Measurements from ENCODE around the gene KIAA1671.

Gene KIAA1671

DNA sequence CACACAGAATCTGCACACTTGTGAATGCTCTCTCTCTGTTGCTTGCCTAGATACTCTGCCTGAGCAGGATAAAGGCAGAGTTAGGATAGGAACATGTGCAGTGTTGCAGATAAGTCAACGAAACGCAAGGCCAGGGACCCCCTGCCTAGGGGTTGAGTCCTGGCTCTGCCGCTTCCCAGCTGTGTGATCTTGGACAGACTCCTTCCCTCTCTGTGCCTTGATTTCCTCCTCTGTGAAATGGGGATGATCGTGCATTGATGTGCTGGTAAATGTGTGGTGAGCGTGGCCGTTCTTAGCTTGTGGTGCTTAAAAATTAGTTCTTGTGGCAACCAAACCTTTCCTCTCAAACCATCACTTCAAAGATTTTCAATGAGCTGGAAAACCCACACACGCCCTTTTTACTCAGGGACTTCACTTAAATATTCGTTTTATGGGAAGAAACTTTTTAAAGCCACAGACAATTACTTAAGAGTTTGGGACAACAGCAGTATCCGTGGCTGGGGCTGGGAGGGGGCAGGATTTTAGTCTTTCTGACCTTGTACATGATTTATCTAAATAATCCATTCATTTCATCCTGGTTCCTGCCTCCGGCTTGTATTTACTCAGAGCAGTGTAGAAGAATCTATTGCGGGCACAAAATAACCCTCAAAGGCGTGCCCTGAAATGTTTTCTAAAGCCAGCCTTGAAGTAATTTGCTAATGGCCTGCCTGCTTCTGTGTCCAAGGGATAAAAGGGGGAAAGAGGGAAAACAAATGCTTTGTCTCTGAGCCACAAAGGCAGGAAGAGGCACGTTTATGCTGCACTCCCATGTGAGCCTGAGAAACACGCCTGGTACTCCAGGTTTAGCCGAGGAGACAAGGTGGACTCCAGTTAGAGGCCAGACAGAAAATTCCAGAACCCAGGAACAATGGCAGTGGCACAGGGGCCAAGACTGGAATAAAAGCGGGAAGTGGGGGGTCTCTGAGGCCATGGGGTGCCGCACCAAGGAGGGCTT, 162.2 kb downstream of the KIAA1671 start:
- Histone ChIP-seq H3K27ac (ENCODE audit: low read depth, low read length) (no peak overlapping the region), H3K79me2 (ENCODE audit: insufficient read depth, low read length) (no peaks in the 10 kb centered on the region), H3K4me2 (ENCODE audit: low read depth, low read length, poor library complexity, severe bottlenecking) (no peak overlapping the region), H3K27me3 (ENCODE audit: low read length) (no peaks in the 10 kb centered on the region), H4K20me1 (ENCODE audit: low read depth, low read length) (no peaks in the 10 kb centered on the region), H2AFZ (ENCODE audit: low read depth, low read length, severe bottlenecking) (no peak overlapping the region), H3K9me2 (replicated peaks; ENCODE audit: insufficient read depth, low read length) (no peaks in the 10 kb centered on the region), H3K4me3 (ENCODE audit: insufficient read depth, low read length, poor library complexity, severe bottlenecking) (no peak overlapping the region), H3K9me3 (ENCODE audit: insufficient read depth, low read length) (no peaks in the 10 kb centered on the region), H3K9ac (ENCODE audit: low read length) (no peak overlapping the region), H3F3A (ENCODE audit: insufficient read depth) (no peaks in the 10 kb centered on the region), H3K36me3 (ENCODE audit: low read length) (no peaks in the 10 kb centered on the region)
- TF ChIP-seq, protein P1, sequence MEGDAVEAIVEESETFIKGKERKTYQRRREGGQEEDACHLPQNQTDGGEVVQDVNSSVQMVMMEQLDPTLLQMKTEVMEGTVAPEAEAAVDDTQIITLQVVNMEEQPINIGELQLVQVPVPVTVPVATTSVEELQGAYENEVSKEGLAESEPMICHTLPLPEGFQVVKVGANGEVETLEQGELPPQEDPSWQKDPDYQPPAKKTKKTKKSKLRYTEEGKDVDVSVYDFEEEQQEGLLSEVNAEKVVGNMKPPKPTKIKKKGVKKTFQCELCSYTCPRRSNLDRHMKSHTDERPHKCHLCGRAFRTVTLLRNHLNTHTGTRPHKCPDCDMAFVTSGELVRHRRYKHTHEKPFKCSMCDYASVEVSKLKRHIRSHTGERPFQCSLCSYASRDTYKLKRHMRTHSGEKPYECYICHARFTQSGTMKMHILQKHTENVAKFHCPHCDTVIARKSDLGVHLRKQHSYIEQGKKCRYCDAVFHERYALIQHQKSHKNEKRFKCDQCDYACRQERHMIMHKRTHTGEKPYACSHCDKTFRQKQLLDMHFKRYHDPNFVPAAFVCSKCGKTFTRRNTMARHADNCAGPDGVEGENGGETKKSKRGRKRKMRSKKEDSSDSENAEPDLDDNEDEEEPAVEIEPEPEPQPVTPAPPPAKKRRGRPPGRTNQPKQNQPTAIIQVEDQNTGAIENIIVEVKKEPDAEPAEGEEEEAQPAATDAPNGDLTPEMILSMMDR (IDR thresholded peaks at IDR 0.05; ENCODE audit: insufficient read depth, low read length, poor library complexity, severe bottlenecking), result no peak
- TF ChIP-seq EZH2phosphoT487 (conservative IDR thresholded peaks at IDR 0.05; ENCODE audit: low read length), result no peak

DNA sequence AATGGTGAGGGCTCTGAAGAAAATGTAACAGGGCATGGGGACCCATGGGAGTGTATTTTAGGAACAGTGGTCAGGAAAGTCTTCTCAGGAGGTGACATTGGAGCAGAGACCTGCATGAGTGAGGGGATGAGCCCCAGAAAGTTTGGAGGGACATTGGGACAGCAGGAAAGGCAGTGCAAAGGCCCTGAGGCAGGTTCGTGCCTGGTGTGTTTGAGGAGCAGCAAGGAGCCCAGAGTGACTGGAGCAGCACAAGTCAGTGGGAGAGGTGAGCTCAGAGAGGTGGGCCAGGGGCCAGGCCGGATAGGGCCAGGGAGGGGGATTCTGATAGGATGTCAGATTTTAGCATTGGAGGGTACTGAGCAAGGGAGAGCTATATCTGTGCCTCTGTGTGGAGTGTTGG, 167.1 kb downstream of the KIAA1671 start:
- no peaks in the 10 kb centered on the region for H3K9me3 ChIP-seq (ENCODE audit: insufficient read depth, low read length)
- no peak overlapping the region for H3K4me2 ChIP-seq (ENCODE audit: low read depth, low read length, poor library complexity, severe bottlenecking)
- no peaks in the 10 kb centered on the region for H4K20me1 ChIP-seq (ENCODE audit: low read depth, low read length)
- no peaks in the 10 kb centered on the region for H3K9me2 ChIP-seq (replicated peaks; ENCODE audit: insufficient read depth, low read length)
- no peak overlapping the region for H3K9ac ChIP-seq (ENCODE audit: low read length)
- no peak overlapping the region for H3K27ac ChIP-seq (ENCODE audit: low read depth, low read length)
- H3K27me3 ChIP-seq (ENCODE audit: low read length), result no peaks in the 10 kb centered on the region
- H3F3A ChIP-seq (ENCODE audit: insufficient read depth), result no peaks in the 10 kb centered on the region
- no peaks in the 10 kb centered on the region for H3K79me2 ChIP-seq (ENCODE audit: insufficient read depth, low read length)
- no peak overlapping the region for H3K4me3 ChIP-seq (ENCODE audit: insufficient read depth, low read length, poor library complexity, severe bottlenecking)
- H3K36me3 ChIP-seq (ENCODE audit: low read length), result no peaks in the 10 kb centered on the region
- no peak overlapping the region for H2AFZ ChIP-seq (ENCODE audit: low read depth, low read length, severe bottlenecking)
- TF ChIP-seq EZH2phosphoT487 (conservative IDR thresholded peaks at IDR 0.05; ENCODE audit: low read length), result no peak
- TF ChIP-seq, protein P1 (IDR thresholded peaks at IDR 0.05; ENCODE audit: insufficient read depth, low read length, poor library complexity, severe bottlenecking), result no peak

DNA sequence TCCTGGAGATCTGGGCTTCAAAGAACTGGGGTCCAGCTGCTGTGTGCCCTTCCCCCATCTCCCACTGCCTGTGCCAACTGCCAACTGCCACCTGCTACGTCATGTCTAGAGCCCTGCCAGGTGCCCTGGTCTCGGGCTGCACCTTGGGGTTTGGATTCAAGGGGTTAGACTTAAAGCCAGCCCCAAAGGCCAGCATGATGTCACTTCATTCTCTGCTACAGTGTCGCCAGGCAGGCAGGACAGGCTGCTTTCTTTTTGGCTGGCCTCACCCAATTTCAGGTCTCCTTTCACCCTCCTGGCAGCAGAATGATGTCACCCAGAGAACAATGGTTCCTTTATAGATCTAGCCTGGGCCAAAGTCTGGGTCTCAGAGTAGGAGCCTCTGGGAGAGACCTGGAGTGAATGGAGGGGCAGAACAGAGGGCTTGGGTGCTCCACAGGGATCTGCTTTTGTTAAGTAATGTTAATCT, 167.6 kb downstream of the KIAA1671 start:
- TF ChIP-seq, protein P1 (IDR thresholded peaks at IDR 0.05; ENCODE audit: insufficient read depth, low read length, poor library complexity, severe bottlenecking), result no peak
- TF ChIP-seq EZH2phosphoT487 (conservative IDR thresholded peaks at IDR 0.05; ENCODE audit: low read length), result no peak
- Histone ChIP-seq H2AFZ (ENCODE audit: low read depth, low read length, severe bottlenecking) (no peak overlapping the region), H3K4me2 (ENCODE audit: low read depth, low read length, poor library complexity, severe bottlenecking) (no peak overlapping the region)

More for the DNA sequence above, 167.6 kb downstream of the KIAA1671 start:
- H3K36me3 ChIP-seq (ENCODE audit: low read length), result no peaks in the 10 kb centered on the region
- no peaks in the 10 kb centered on the region for H3K27me3 ChIP-seq (ENCODE audit: low read length)
- no peaks in the 10 kb centered on the region for H4K20me1 ChIP-seq (ENCODE audit: low read depth, low read length)
- no peak overlapping the region for H3K9ac ChIP-seq (ENCODE audit: low read length)
- no peak overlapping the region for H3K27ac ChIP-seq (ENCODE audit: low read depth, low read length)
- no peaks in the 10 kb centered on the region for H3K79me2 ChIP-seq (ENCODE audit: insufficient read depth, low read length)
- H3F3A ChIP-seq (ENCODE audit: insufficient read depth), result no peaks in the 10 kb centered on the region
- H3K4me3 ChIP-seq (ENCODE audit: insufficient read depth, low read length, poor library complexity, severe bottlenecking), result no peak overlapping the region
- no peaks in the 10 kb centered on the region for H3K9me3 ChIP-seq (ENCODE audit: insufficient read depth, low read length)
- no peaks in the 10 kb centered on the region for H3K9me2 ChIP-seq (replicated peaks; ENCODE audit: insufficient read depth, low read length)

Measured in SU-DHL-6 (cell line).